ENCODE data around the gene FAM50B.
"Not testable (repeated sequence)": the region's sequence is repeated elsewhere in the genome, so short reads cannot be mapped to it uniquely, and the experiment has no call there.

Gene FAM50B

DNA sequence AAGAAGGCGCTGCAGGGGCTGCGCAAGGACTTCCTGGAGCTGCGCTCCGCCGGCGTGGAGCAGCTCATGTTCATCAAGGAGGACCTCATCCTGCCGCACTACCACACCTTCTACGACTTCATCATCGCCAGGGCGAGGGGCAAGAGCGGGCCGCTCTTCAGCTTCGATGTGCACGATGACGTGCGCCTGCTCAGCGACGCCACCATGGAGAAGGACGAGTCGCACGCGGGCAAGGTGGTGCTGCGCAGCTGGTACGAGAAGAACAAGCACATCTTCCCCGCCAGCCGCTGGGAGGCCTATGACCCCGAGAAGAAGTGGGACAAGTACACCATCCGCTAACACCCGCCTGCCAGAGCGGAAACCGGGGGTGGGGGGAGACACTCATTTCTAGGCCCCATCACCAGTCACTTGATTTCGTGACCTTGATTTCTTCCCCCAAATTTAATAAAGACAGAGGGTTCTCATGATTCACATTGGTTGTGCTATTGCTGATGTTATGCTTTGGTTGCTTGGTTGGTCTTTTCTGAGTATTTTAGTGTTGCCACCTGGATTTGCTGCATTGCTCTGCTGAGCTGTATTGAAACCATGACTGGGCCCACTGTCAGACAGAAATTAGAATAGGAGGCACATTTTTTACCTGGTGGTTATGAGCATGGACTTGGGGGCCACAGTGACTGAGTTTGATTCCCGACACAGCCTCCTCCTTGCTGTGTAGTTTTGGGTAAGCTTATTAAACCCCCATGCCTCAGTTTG is 1.5 kb downstream of the FAM50B start:
- DNase-seq, result no peak

DNA sequence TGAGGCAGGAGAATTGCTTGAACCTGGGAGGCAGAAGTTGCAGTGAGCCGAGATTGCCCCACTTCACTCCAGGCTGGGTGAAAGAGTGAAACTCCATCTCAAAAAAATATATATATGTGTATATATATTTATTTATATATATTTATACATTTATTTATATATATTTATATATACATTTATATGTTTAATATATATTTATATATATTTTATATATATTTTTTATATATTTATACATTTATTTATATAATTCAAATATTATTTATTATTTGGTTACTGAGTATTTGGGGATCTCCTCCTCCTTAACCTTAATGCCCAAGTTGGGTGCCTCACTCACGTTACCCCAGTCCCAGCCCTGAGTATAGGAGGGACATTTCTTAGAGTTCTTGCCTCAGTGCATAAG is 2.7 kb downstream of the FAM50B start:
- no peak for DNase-seq

DNA sequence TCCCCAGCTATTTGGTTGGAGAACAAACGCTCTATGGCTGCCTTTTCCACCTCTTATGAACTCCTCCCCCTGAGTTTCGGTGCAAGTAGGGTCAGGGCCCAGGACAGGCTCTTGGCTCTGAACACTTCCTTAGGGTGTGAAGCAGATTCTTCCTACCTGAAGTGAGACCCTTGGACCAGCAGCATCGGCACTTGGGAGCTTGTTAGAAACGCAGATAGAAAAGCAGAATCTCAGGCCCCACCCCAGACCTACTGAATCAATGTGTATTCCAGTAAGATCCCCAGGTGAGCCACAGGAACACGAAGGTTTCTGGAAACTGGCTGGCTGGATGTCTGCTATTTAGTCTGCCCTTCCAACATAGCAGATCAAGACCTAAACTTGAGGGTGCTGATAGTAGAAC is 3.2 kb downstream of the FAM50B start:
- no peak for DNase-seq

DNA sequence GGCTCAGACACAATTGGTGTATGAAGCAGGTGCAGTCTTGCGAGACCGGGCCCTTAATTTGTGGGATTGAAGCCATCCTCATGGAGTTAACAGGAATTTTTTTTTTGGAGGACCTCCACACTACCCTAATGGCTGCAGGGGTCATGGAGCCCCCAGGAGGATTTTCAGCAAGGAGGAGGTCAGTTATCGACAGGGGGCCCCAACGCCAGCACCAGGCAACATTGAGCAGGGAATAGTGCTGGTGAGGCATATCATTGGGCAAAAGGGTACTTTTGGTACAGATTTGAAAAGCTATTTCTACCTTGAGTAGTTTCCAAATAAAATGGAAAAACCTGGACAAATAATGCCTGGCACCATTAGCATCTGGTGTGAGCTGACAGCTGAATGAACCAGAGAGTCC is 6.7 kb downstream of the FAM50B start:
- no peak for DNase-seq

DNA sequence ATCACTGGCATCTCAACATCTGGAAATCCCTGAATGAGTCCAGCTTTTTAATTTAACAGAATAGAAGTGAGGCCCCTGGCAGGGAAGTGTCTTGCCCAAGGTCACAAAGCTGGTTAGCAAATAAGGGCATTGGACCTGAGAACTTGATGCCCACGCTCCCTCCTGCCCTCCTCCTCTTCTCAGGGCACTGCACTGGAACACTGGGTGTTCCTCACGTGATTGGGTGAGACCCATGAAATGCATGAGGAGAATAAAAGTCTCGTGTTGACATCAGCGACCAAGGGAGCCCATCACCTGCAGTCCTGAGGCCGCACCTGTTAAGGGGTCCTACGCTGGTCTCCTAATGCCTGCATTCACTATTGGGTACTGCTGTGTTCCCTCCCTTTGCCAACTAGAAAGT is 7.4 kb downstream of the FAM50B start:
- DNase-seq, result no peak

DNA sequence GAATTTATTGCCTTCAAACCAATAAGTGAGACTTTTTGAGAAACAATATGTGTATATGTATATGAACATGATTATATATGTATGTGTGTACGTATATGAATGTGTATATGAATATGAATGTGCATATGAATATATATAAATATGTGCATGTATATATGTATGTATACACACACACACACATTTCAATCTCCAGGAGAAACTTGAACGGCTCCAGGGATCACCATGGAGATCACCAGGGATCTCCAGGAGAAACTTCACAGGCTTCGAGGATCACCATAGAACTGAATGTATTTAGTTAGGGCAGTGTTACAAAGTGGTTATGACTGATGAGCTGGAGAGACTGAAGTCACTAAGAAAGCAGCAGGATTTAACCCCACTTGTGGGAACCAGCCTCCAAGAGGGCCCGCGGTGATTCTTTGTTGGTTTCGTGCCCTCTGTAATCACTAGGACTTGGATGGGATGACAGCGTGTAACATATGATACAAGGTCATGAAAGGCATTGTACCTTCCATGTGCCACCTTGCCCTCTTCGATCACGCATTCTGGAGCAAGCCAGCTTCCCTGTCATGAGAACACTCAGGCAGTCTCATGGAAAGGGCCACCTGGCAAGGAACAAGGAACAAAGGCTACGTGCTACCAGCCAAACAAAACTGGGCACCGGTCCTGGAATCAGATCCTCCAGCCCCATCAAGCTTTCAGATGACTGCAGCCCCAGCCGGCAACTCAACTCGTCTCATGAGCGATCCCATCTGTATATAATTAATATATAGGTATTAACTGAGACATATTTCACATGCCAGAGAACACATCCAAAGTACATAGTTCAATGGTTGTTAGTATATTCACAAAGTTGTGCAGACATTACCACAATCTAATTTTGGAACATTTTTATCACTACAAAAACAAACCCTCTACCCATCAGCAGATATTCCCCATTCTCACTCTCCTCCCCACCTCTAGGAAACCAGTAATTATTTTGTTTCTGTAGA is 8.6 kb downstream of the FAM50B start:
- DNase-seq, result no peak

DNA sequence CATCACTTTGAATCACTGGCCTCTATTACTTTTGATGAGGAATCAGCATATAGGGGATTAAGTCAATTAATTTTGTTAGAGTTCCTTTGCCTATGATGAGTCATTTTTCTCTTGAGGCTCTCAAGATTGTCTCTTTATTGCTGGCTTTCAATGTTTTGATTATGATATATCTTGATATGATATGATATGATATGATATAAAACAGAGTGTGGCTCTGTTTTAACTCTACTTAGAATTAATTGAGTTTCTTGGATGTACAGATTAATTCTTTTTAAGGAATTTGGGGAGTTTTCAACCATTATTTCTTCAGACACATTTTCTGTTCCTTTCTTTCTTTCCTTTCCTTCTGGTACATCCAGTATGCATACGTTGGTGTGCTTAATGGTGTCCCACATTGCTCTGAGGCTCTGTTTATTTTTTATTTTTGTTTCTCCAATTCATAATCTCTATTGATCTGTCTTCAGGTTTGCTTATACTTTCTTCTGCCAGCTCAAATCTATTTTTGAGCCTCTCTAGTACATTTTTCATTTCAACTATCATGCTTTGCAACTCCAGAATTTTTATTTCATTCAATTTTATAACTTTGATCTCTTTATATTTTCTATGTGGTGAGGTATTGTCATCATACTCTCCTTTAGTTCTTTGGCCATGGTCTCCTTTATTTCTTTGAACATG is 10.8 kb downstream of the FAM50B start:
- no peak for DNase-seq

DNA sequence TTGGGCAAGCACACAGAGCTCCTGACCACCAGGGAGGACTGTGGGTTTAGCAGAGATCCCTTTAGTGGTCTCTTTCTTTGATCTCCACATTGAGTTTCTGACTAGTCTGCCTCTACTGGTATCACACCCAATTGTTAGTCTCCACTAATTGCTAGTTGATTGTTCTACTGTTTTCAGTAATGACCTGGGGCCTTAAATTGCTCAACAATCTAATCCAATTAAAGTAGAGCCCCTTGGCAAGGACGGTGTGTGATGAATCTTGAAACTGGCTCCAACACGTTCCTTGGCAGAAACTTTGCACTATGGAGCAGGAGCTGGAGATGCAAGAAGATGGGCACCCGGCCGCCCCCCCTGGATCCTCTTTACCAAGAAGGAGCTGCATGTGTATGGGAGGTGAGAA is 12.3 kb downstream of the FAM50B start:
- DNase-seq, result no peak

DNA sequence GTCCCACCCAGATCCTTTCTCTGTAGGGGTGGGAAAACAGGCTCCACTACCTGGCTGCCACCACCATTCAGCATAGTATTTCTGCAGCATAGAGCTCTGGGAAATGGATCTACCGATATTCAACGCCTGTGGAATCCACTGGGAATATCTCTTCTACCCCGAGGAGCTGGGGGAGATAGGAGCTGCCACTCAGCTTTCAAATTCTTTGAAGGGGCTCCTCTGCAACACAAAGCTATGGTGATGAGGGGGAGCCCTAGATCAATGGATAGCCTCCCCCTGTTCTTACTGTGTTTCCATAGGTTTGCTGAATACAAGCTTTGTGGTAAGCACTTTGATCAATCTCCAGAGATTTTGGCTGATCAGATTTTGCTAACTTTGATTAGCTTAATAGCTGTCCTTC is 12.9 kb downstream of the FAM50B start:
- no peak for DNase-seq

DNA sequence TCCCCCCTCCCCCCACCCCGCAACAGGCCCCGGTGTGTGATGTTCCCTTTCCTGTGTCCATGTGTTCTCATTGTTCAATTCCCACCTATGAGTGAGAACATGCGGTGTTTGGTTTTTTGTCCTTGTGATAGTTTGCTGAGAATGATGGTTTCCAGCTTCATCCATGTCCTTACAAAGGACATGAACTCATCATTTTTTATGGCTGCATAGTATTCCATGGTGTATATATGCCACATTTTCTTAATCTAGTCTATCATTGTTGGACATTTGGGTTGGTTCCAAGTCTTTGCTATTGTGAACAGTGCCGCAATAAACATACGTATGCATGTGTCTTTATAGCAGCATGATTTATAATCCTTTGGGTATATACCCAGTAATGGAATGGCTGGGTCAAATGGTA is 14.1 kb downstream of the FAM50B start:
- DNase-seq, result not testable (repeated sequence)

DNA sequence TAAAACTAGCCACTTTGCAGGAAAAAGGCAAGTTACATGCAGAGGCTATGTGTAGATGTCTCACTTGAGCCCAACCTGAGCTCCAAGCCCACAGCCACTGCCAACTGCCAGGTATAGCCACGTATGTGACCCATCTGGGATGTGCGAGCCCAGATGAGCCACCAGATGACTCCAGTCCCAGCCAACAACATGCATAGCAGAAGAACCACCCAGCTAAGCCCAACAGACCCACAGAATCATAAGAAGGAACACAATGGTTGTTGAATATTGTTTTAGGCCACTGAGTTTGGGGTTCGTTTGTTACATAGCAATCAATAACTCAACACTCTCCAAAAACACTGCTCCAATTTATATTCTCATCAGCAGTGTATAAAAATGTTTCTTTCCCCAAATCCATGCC is 16.3 kb downstream of the FAM50B start:
- no peak for DNase-seq

DNA sequence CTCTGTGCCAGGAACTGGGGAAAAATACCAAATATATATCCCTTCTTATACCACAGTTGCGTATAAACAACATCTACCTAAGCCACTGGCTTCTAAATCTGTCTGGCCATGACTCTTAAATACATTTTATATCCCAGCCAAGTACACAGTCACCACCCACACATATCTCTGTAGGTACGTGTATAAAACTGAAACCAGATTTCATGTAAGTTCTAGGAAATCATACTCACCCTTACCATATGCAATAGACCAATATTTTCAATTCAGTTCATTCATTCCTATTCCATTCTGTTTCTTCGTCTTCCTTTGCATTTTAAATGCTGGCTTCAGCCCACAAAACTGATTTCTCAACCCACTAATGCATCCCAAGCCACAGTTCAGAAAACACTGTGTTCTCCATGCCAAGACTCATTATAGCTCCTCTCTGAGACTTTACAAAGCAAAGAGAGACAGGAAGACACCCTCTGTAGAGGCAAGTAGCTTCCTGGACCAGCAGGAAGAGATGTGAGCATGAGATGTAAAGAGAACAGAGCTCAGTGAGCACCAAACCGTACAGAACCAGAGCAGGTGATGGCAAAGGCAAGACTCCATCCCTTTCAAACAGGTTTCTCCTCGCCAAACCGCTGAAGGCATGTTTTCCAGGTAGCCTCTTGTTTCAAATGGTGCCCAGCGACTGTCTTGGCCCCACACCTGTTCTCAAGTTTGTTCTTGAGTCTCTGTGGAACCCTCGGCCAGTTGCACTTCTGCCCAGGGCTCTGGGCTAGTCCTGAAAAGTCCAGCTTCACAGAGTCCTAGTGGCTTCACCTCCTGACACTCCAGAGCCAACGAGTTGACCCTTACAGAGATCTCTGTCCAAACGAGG is 18.7 kb downstream of the FAM50B start:
- no peak for DNase-seq

DNA sequence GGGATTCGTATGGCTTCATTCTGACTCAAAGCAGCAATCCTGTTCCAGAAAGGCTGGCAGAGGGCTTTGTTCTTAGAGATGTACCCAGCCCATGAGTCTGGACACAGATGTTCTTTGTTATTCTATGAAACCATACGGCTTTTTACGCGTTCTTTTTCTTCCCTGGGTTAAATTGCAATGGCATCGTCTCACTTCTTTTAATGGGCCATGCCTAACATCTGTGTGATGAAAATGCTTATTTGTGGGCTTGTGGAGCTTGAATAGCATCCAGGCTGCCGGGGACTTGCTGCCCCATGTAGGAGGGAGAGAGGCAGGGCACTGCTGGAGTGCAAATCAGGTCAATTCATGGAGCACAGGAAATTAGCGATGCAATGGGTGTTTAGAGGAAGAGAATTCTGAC is 19.4 kb downstream of the FAM50B start:
- peak; percentile 51 for DNase-seq

DNA sequence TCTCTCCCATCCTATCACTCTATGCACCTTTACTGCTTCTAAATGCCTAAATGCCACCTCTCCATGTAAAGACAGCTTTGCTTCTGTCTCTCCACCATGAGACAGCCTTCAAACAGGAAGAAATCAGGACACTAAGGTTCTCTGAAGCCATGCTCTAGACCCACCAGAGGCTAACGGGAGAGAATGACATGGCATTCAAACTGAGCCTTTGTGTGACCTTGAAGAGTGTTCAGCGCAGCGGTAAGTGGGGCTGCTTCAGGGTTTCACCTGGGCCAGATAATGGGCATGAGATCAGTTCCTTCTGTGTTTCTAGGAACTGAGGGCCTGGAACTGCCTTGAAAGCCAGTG is 20.1 kb downstream of the FAM50B start:
- no peak for DNase-seq

DNA sequence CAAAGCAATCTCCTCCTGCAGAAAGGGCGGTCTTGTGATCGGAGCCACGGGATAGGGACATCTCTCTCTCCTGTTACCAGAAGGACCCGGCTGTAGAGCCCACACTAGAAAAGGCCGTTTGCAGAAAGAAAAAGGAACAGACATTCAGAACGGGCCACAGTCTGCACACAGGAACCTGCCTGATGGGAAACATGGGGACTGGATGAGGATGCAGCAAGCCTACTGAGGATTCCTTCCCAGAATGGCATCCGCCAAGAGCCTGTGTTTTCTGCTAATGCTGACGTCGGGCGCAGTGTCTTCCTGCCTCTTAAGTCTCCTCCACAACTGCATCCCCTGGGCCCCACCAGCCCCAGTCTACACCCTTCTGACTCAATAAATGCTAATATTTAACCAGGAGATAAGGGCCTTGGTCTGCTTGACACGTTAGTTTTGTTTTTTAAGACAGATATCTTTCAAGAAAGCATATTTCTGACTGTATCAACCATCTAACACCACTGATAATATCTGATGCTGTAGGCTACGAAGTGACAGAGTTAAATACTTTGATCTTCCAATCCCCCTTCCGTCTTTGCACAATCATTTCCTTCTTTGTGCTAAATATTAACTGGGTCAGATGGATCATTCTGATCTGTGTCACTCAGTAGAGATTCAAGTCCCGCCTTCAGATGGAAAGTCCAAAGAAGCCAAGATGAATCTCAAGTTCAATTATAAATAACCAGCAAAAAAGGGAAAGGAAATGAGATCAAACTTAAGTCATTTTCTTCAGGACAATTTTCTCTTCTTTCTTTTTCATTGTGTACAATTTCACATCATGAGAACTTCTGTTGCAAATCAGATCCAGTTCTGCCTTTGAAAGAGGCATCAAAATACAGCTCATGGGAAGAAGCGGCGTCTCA is 20.7 kb downstream of the FAM50B start:
- no peak for DNase-seq

DNA sequence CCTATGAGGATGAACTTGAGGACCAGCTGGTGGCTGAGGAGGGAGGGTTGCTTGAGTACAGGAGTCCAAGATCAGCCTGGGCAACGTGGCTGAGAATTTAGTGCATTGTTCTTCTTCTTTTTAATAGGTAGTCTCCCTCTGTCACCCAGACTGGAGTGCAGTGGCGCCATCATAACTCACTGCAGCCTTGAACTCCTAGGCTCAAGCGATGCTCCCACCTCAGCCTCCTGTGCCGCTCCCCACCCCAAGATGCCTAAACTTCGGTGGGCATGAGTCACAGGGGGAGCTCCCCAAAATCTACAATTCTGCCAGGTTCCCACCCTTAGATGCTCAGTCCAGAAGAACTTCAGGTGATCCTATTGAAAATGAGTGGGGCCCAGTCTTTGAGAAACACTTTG is 21.4 kb downstream of the FAM50B start:
- DNase-seq, result no peak

DNA sequence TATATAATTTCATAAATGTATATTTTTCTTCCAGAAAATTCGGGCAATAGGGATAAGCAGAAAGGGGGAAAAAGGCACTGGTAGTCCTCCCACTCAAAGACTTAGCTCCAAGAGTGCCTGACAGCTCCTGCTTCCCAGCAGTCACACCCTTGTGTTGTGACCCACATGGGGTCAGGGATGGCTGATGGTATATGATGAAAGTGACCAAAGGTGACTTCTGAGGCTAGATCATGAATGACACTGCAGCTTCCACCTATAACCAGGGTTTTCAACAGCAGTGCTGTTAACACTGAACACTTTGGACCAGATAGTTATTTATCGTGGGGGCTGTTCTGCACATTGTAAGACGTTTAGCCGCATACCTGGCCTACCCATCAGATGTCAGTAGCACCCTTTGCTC is 22.3 kb downstream of the FAM50B start:
- no peak for DNase-seq

DNA sequence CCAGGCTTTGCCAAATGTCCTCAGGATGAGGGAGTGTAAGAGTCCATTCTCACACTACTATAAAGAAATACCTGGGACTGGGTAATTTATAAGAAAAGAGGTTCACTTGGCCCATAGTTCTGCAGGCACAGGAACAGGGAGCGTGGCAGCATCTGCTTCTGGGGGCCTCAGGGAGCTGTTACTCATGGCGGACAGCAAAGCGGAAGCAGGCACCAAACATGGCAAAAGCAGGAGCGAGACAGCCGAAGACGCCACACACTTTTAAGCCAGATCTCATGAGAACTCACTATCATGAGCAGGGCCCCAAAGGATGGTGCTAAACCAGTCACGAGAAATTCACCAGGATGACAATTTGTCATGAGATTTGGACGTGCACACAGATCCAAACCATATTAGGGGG is 22.8 kb downstream of the FAM50B start:
- DNase-seq, result no peak

DNA sequence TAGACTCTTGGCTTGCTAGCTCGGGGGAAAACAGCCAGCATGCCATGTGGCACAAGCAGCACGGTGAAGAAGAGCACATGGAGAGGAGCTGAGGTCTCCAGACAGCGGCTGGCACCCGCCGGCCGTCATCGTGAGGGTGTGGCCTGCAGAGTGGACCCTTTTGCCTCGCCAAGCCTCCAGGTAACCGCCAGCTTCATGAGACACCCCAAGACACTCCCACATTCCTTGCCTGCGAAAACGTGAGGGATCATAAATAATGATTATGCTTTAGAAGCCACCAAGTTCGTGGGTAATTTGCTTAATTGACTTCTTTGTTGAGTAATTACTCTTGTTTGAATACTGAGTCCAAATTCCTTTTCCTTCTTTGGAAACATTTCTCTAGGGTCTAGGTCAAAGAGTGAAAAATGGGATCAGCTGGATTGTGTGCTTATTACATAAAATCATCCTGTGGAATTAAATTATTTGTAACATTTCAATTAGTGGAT is 23.2 kb downstream of the FAM50B start:
- DNase-seq, result no peak

DNA sequence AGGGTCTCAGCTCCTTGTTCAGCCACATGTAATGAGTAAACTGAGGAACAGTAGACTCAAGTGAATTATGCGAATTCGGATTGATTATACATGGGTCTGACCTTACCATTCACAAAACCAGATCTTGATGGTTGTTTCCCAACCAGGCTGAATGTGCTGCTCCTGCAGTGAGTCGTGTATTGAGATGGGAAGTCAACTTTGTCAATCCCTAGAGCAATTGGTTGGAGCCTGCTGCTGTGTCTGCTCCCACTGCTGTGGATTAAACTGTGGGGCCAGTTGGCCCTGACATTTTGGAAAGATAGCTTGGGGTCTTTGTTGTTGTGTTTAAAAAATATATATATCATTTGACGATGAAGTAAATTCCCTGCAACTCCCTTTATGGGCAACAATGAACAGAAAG is 23.9 kb downstream of the FAM50B start:
- DNase-seq, result no peak

DNA sequence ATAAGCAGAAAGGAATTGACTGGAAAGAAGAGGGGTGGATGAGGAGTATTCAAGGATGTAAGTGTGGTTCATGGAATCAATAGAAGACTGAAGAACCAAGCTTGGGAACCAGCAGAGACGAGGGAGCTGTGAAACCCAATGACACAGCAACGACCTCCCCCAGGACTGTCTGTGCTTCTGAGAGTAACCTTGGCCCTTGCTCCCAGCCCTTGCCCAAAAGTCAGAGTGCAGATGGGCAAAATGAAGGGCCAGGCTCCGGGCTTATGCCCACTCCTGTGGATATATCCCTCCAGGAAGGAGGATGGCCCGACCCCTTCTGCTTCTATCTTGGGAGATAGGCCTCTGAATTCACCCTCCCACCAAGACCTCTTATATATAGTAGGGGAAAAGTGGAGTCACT is 24.9 kb downstream of the FAM50B start:
- no peak for DNase-seq

DNA sequence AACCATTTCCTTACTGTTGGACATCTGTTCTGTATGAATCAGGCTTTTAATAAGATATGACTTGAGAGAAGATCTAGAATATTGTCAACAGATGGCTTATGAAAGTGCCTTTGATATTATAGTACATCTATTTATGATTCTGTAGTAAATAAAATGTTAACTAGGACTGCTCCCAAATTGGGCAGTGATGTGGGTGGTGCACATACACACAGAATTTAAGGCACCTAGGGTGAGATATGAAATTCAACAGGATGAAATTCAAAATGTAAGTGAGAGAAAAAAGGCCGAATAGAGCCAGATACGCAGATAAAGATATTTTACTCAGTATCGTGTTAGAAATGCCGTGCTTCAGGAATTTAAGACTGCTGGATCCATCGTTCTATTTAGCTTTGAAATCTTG is 26.3 kb downstream of the FAM50B start:
- no peak for DNase-seq
